ENCODE measurements around the gene RPS19BP1. TPM values are rescaled to one million over a fixed set of nuclear protein-coding genes. Genes with fewer than 3 reads are reported as not detected.

The RPS19BP1 gene
- polyA plus RNA-seq, 1 donor: 50.8 TPM

GRCh38 chr22:39490966-39491680 lies 41.4 kb downstream of the RPS19BP1 start:
- DNase-seq (ENCODE audit: low read depth): no peak

GRCh38 chr22:39490135-39490798 lies 42.3 kb downstream of the RPS19BP1 start:
- DNase-seq (ENCODE audit: low read depth): peak; percentile 52

GRCh38 chr22:39489094-39490068 lies 43.2 kb downstream of the RPS19BP1 start:
- DNase-seq (ENCODE audit: low read depth): no peak

- no peak for DNase-seq (ENCODE audit: low read depth)
These were observed 43.9 kb downstream of the RPS19BP1 start for GRCh38 chr22:39488563-39489083.

GRCh38 chr22:39487826-39488520 lies 44.6 kb downstream of the RPS19BP1 start:
- no peak for DNase-seq (ENCODE audit: low read depth)

- DNase-seq (ENCODE audit: low read depth): no peak
These were observed 45.4 kb downstream of the RPS19BP1 start for GRCh38 chr22:39486951-39487825.

- no peak for DNase-seq (ENCODE audit: low read depth)
These were observed 49.8 kb downstream of the RPS19BP1 start for GRCh38 chr22:39482768-39483167.

- DNase-seq (ENCODE audit: low read depth): no peak
These were observed 51.0 kb downstream of the RPS19BP1 start for GRCh38 chr22:39481595-39481994.

GRCh38 chr22:39481054-39481453 lies 51.5 kb downstream of the RPS19BP1 start:
- no peak for DNase-seq (ENCODE audit: low read depth)

GRCh38 chr22:39480557-39480956 lies 52.0 kb downstream of the RPS19BP1 start:
- DNase-seq (ENCODE audit: low read depth): no peak

- no peak for DNase-seq (ENCODE audit: low read depth)
These were observed 53.3 kb downstream of the RPS19BP1 start for GRCh38 chr22:39479254-39479653.

Other genes with a start within 250 kb of the RPS19BP1 start
- gene RPL3, start 213.1 kb downstream of the RPS19BP1 start, polyA plus RNA-seq (ENCODE audit: insufficient read length): 2,943 TPM
- 12.9 TPM for gene SYNGR1, start 182.8 kb downstream of the RPS19BP1 start, polyA plus RNA-seq (ENCODE audit: insufficient read length)
- gene TAB1, start 133.0 kb downstream of the RPS19BP1 start, polyA plus RNA-seq (ENCODE audit: insufficient read length): 23.3 TPM
- 3.5 TPM for gene MGAT3, start 75.7 kb downstream of the RPS19BP1 start, polyA plus RNA-seq (ENCODE audit: insufficient read length)
- gene MIEF1, start 30.5 kb downstream of the RPS19BP1 start, polyA plus RNA-seq (ENCODE audit: insufficient read length): 15.3 TPM
- 358 TPM for gene ATF4, start 12.2 kb downstream of the RPS19BP1 start, polyA plus RNA-seq (ENCODE audit: insufficient read length)
- gene CACNA1I, start 38.0 kb upstream of the RPS19BP1 start, polyA plus RNA-seq (ENCODE audit: insufficient read length): 0.10 TPM